Caco-2 (cell line): ENCODE results near the gene SRSF7. TPM values are rescaled to one million over a fixed set of nuclear protein-coding genes. Genes with fewer than 3 reads are reported as not detected.

Experiments used
- BruUV-seq: library from RNA; stranded (reverse); fragments of 400-500 nt; replicated peaks from 2 replicates; lab custom pipeline; 2021; lab: Mats Ljungman, UMichigan
- CTCF ChIA-PET: fragments of 300-600 bp; sonication (Branson Sonifier 250); formaldehyde crosslinking; loops from one replicate; lab custom pipeline; 2022; ENCODE audit warnings: antibody characterized with exemption; lab: Charles Lee
- POLR2A ChIA-PET: fragments of 300-600 bp; sonication (Branson Sonifier 250); formaldehyde crosslinking; loops from one replicate; lab custom pipeline; 2022; ENCODE audit warnings: antibody characterized with exemption; lab: Charles Lee
- DNase-seq, 2 experiments: peaks; one replicate each; pipeline versions ENCODE4 v3.0.0 to v3.0.0-alpha.2; 2020 to 2022
- H3K27me3 ChIP-seq: replicated peaks from 2 replicates; pipeline ENCODE4 v1.6.0; 2011; ENCODE audit warnings: low read length; ENCODE audit not compliant: control insufficient read depth, insufficient read depth
- H3K36me3 ChIP-seq: 2 replicates; pipeline ENCODE4 v1.5.1; 2011; ENCODE audit warnings: low read length; ENCODE audit not compliant: control insufficient read depth, insufficient read depth
- H3K4me1 ChIP-seq: fragments of 250-450 bp; sonication (Bioruptor Pico); 2 replicates; pipeline ENCODE4 v1.5.1; 2020; ENCODE audit warnings: mild to moderate bottlenecking
- H3K4me3 ChIP-seq: 2 replicates; pipeline ENCODE4 v1.5.1; 2011; ENCODE audit warnings: low read depth, mild to moderate bottlenecking, control low read depth, low read length
- H3K9me3 ChIP-seq: fragments of 250-450 bp; sonication (Bioruptor Pico); 2 replicates; pipeline ENCODE4 v1.5.1; 2020; ENCODE audit warnings: mild to moderate bottlenecking, moderate library complexity
- H3K27ac Mint-ChIP-seq: one replicate; pipeline ENCODE4 v1.8.0; 2022; ENCODE audit warnings: mixed read lengths; ENCODE audit not compliant: unreplicated experiment
- H3K27me3 Mint-ChIP-seq: one replicate; pipeline ENCODE4 v1.8.0; 2022; ENCODE audit warnings: mixed read lengths; ENCODE audit not compliant: insufficient read depth, unreplicated experiment
- H3K36me3 Mint-ChIP-seq: one replicate; pipeline ENCODE4 v1.8.0; 2022; ENCODE audit warnings: mild to moderate bottlenecking, mixed read lengths; ENCODE audit not compliant: insufficient read depth, unreplicated experiment
- H3K4me1 Mint-ChIP-seq: one replicate; pipeline ENCODE4 v1.8.0; 2022; ENCODE audit warnings: low read depth, mixed read lengths; ENCODE audit not compliant: unreplicated experiment
- H3K4me3 Mint-ChIP-seq: one replicate; pipeline ENCODE4 v1.8.0; 2022; ENCODE audit warnings: mild to moderate bottlenecking, moderate library complexity, mixed read lengths; ENCODE audit not compliant: unreplicated experiment
- H3K9me3 Mint-ChIP-seq: one replicate; pipeline ENCODE4 v1.8.0; 2022; ENCODE audit warnings: mixed read lengths; ENCODE audit not compliant: unreplicated experiment
- intact Hi-C: fragments of 100-400 bp; cut with micrococcal nuclease; formaldehyde crosslinking; loops from one replicate; pipeline ENCODE4 v1.10.0; 2022; ENCODE audit not compliant: unreplicated experiment
- total RNA-seq: library from RNA; stranded (reverse); gene quantifications from 2 replicates; pipeline ENCODE4 v1.2.3, GENCODE V29; 2022
- TF ChIP-seq, protein P1 (sequence below), 2 experiments: fragments of 200-600 bp in 1 of 2; IDR thresholded peaks; 1 replicate in 1 of 2; 2 replicates in 1 of 2; pipeline versions ENCODE4 v1.5.1 to v1.8.0; 2011 to 2022; ENCODE audit warnings: antibody characterized with exemption in 1 of 2, control low read depth in 1 of 2, inconsistent platforms in 1 of 2, low read depth in 1 of 2, low read length in 1 of 2, mild to moderate bottlenecking in 1 of 2, moderate library complexity in 1 of 2; ENCODE audit not compliant: insufficient read depth in 1 of 2, severe bottlenecking in 1 of 2, unreplicated experiment in 1 of 2

Gene SRSF7
- total RNA-seq, 1 experiment from 2014 or later, result 233 TPM

DNA sequence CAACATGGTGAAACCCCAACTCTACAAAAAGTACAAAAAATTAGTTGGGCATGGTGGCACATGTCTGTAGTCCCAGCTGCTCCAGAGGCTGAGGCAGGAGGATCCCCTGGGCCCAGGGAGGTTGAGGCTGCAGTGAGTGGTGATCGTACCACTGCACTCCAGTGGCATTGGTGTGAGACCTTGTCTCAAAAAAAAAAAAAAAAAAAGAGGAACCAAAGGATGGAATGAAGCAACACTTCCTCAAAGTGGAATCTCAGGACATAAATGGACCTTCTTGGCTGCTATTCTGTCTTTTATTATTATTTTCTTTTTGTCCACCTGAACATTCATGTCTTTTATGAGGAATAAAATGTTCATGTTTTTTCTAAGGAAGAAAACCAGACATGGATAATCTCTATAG is 40.6 kb upstream of the SRSF7 start:
- H3K4me1 Mint-ChIP-seq, result no peaks in the 10 kb centered on the region
- no peaks in the 10 kb centered on the region for H3K27me3 Mint-ChIP-seq
- no peak overlapping the region for H3K4me3 Mint-ChIP-seq
- TF ChIP-seq, protein P1, sequence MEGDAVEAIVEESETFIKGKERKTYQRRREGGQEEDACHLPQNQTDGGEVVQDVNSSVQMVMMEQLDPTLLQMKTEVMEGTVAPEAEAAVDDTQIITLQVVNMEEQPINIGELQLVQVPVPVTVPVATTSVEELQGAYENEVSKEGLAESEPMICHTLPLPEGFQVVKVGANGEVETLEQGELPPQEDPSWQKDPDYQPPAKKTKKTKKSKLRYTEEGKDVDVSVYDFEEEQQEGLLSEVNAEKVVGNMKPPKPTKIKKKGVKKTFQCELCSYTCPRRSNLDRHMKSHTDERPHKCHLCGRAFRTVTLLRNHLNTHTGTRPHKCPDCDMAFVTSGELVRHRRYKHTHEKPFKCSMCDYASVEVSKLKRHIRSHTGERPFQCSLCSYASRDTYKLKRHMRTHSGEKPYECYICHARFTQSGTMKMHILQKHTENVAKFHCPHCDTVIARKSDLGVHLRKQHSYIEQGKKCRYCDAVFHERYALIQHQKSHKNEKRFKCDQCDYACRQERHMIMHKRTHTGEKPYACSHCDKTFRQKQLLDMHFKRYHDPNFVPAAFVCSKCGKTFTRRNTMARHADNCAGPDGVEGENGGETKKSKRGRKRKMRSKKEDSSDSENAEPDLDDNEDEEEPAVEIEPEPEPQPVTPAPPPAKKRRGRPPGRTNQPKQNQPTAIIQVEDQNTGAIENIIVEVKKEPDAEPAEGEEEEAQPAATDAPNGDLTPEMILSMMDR (IDR thresholded peaks at IDR 0.05; ENCODE audit: insufficient read depth in 1 of 2, low read depth in 1 of 2, low read length in 1 of 2, severe bottlenecking in 1 of 2, unreplicated experiment in 1 of 2), result no peak
- POLR2A ChIA-PET, result interaction anchor here (0.6 kb wide), 1 partner anchor 46 kb away, joined by 4 read pairs; no protein-coding TSS in a partner anchor
- no peak overlapping the region for H3K4me3 ChIP-seq
- H3K9me3 ChIP-seq, result no peaks in the 10 kb centered on the region
- CTCF ChIA-PET, result no interaction called here
- no TSS peak for BruUV-seq
- H3K9me3 Mint-ChIP-seq, result no peaks in the 10 kb centered on the region
- peaks cover 15% of the 10 kb centered on the region for H3K4me1 ChIP-seq
- intact Hi-C loops, result no loop called here
- H3K36me3 Mint-ChIP-seq, result no peaks in the 10 kb centered on the region
- no peaks in the 10 kb centered on the region for H3K36me3 ChIP-seq
- no peak overlapping the region for H3K27ac Mint-ChIP-seq
- no peaks in the 10 kb centered on the region for H3K27me3 ChIP-seq
- peak in 1 of 2 experiments; percentile 16 for DNase-seq

DNA sequence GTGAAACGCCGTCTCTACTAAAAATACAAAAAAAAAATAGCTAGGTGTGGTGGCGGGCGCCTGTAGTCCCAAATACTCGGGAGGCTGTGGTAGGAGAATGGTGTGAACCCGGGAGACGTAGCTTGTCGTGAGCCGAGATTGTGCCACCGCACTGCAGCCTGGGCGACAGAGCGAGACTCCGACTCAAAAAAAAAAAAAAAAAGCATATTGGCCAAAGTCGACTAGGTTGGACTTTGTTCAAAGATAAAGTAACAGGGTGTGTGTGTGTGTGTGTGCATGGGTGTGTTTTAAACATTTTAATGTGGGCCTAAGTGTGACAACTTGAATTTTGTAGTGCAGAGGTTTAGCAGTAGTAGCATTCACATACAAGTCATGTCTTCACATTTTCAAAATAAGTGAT is 38.5 kb upstream of the SRSF7 start:
- intact Hi-C loops, result no loop called here
- Mint-ChIP-seq H3K27ac (no peak overlapping the region), H3K36me3 (no peaks in the 10 kb centered on the region), H3K27me3 (no peaks in the 10 kb centered on the region), H3K4me1 (peaks cover 6% of the 10 kb centered on the region), H3K9me3 (no peaks in the 10 kb centered on the region), H3K4me3 (no peak overlapping the region)
- ChIA-PET CTCF (interaction anchor here (0.6 kb wide), 1 partner anchor 187 kb away, joined by 4 read pairs; no protein-coding TSS in a partner anchor), POLR2A (no interaction called here)
- no peak overlapping the region for H3K4me3 ChIP-seq
- H3K27me3 ChIP-seq, result no peaks in the 10 kb centered on the region
- H3K4me1 ChIP-seq, result peaks cover 12% of the 10 kb centered on the region
- H3K9me3 ChIP-seq, result no peaks in the 10 kb centered on the region
- TF ChIP-seq, protein P1 (IDR thresholded peaks at IDR 0.05; ENCODE audit: insufficient read depth in 1 of 2, low read depth in 1 of 2, low read length in 1 of 2, severe bottlenecking in 1 of 2, unreplicated experiment in 1 of 2), result no peak
- peak in 1 of 2 experiments; percentile 25 for DNase-seq
- no TSS peak for BruUV-seq
- H3K36me3 ChIP-seq, result no peaks in the 10 kb centered on the region

DNA sequence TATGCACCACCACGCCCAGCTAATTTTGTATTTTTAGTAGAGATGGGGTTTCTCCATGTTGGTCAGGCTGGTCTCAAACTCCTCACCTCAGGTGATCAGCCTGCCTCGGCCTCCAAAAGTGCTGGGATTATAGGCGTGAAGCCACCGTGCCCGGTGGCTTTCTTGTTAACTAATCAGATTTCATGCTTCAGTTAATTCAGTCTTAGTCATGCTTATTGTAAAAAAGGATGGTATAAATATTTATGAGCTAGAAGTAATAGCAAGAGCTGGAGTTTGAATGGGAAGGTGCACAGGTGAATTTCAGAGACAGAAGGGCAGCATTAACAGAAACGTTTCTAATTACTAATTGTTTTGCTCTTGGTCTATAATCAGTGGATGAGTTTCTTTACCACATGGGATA is 37.1 kb upstream of the SRSF7 start:
- Mint-ChIP-seq H3K4me1 (peaks cover 7% of the 10 kb centered on the region), H3K4me3 (no peak overlapping the region), H3K9me3 (no peaks in the 10 kb centered on the region), H3K36me3 (no peaks in the 10 kb centered on the region), H3K27ac (no peak overlapping the region), H3K27me3 (no peaks in the 10 kb centered on the region)
- ChIA-PET POLR2A (interaction anchor here (0.6 kb wide), 1 partner anchor 42 kb away, joined by 3 read pairs; no protein-coding TSS in a partner anchor), CTCF (no interaction called here)
- no TSS peak for BruUV-seq
- no peak for DNase-seq
- H3K4me1 ChIP-seq, result peaks cover 7% of the 10 kb centered on the region; the same call in 1 of the 2 replicates
- TF ChIP-seq, protein P1 (IDR thresholded peaks at IDR 0.05; ENCODE audit: insufficient read depth in 1 of 2, low read depth in 1 of 2, low read length in 1 of 2, severe bottlenecking in 1 of 2, unreplicated experiment in 1 of 2), result no peak
- no peaks in the 10 kb centered on the region for H3K27me3 ChIP-seq
- H3K9me3 ChIP-seq, result no peaks in the 10 kb centered on the region
- no peak overlapping the region for H3K4me3 ChIP-seq
- no peaks in the 10 kb centered on the region for H3K36me3 ChIP-seq
- intact Hi-C loops, result no loop called here
